Measurements from ENCODE around the gene PRH2.

DNA sequence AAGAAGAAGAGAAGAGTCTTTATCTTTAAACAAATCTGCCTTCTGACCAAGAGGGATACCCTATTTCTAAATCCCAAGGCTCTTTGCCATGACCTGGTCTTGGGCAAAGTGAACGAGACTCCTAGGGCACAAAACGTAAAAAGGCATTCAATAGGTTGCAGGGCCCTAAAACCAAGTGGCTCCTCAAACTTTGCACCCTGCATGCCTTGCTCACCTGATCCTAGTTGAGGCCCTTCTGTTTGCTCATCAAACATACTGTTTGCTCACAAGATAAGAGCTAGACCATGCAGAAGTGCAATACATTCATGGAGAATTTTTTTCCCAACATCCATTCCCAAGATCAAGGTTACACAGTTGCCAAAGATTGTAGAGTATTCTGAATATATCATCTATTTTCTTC is 37.1 kb upstream of the PRH2 start:
- TF ChIP-seq, protein P1, sequence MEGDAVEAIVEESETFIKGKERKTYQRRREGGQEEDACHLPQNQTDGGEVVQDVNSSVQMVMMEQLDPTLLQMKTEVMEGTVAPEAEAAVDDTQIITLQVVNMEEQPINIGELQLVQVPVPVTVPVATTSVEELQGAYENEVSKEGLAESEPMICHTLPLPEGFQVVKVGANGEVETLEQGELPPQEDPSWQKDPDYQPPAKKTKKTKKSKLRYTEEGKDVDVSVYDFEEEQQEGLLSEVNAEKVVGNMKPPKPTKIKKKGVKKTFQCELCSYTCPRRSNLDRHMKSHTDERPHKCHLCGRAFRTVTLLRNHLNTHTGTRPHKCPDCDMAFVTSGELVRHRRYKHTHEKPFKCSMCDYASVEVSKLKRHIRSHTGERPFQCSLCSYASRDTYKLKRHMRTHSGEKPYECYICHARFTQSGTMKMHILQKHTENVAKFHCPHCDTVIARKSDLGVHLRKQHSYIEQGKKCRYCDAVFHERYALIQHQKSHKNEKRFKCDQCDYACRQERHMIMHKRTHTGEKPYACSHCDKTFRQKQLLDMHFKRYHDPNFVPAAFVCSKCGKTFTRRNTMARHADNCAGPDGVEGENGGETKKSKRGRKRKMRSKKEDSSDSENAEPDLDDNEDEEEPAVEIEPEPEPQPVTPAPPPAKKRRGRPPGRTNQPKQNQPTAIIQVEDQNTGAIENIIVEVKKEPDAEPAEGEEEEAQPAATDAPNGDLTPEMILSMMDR (IDR thresholded peaks at IDR 0.05 in 4 of 5, conservative IDR thresholded peaks at IDR 0.05 in 1 of 5) = no peak
- TF ChIP-seq POLR2A (IDR thresholded peaks at IDR 0.05) = no peak
